Kidney (tissue), 14 donors: ENCODE results near the gene FAM76A. TPM values are rescaled to one million over a fixed set of nuclear protein-coding genes. Genes with fewer than 3 reads are reported as not detected.

Source experiments
- DNase-seq, 5 donors: peaks; one replicate each; pipeline ENCODE4 v3.0.0-alpha.2; 2013 to 2020
- FAIRE-seq: peaks from 2 replicates; lab custom pipeline; 2012; peaks lifted over from hg19 to GRCh38; lab: Jason Lieb, UNC
- H3K27ac ChIP-seq, 2 donors: one replicate each; pipeline ENCODE4 v1.7.0; 2013; ENCODE audit warnings: low read depth in 2 of 2, low read length in 2 of 2, inconsistent platforms in 1 of 2
- H3K27me3 ChIP-seq: one replicate; pipeline ENCODE4 v1.7.1; 2013; ENCODE audit warnings: low read length, inconsistent platforms; ENCODE audit not compliant: control insufficient read depth, insufficient read depth
- H3K36me3 ChIP-seq, 3 donors: one replicate each; pipeline versions ENCODE4 v1.7.0 to v1.7.1; 2013; ENCODE audit warnings: low read length in 3 of 3, control low read depth in 1 of 3, inconsistent platforms in 1 of 3; ENCODE audit not compliant: insufficient read depth in 3 of 3, control insufficient read depth in 2 of 3
- H3K4me1 ChIP-seq, 3 donors: one replicate each; pipeline versions ENCODE4 v1.7.0 to v1.7.1; 2013; ENCODE audit warnings: low read length in 3 of 3, inconsistent platforms in 1 of 3, low read depth in 1 of 3; ENCODE audit not compliant: control insufficient read depth in 2 of 3, insufficient read depth in 2 of 3
- H3K4me3 ChIP-seq, 3 donors: one replicate each; pipeline versions ENCODE4 v1.7.0 to v1.8.1; 2013; ENCODE audit warnings: low read length in 3 of 3, control low read depth in 1 of 3, inconsistent platforms in 1 of 3
- H3K9ac ChIP-seq, 3 donors: one replicate each; pipeline versions ENCODE4 v1.7.0 to v1.7.1; 2013; ENCODE audit warnings: low read length in 3 of 3, control low read depth in 1 of 3, inconsistent platforms in 1 of 3
- H3K9me3 ChIP-seq, 3 donors: one replicate each; pipeline versions ENCODE4 v1.7.0 to v1.7.1; 2013; ENCODE audit warnings: low read length in 3 of 3, control low read depth in 1 of 3, inconsistent platforms in 1 of 3; ENCODE audit not compliant: control insufficient read depth in 2 of 3, insufficient read depth in 1 of 3
- CTCF ChIP-seq: IDR thresholded peaks from 3 replicates; pipeline ENCODE4 v1.5.1; 2012; ENCODE audit warnings: mild to moderate bottlenecking, moderate library complexity, borderline replicate concordance; ENCODE audit not compliant: insufficient read depth; ENCODE audit errors: extremely low read depth
- intact Hi-C: fragments of 100-400 bp; cut with DNase I; formaldehyde crosslinking; loops from one replicate; pipeline ENCODE4 v1.11.1; 2022
- polyA plus RNA-seq: library from polyadenylated mRNA; stranded (reverse); fragments of 350-450 nt; fragmentation: Illumina TruSeq; extraction: RNeasy Lipid Tissue Mini Kit (QIAGEN cat#74804); gene quantifications from one replicate; pipeline ENCODE4 v1.2.3, GENCODE V29; 2014; ENCODE audit warnings: low read depth, low replicate concordance; ENCODE audit not compliant: insufficient read depth
- total RNA-seq: library from RNA; stranded (reverse); fragmentation: NEBNext Ultra II Directional; extraction: Animal tissue kit (Norgen Biotek cat#: 25700); gene quantifications from one replicate; pipeline ENCODE4 v1.2.1, GENCODE V29; 2021
- donor health status: control.
- donor health status: control.
- donor health status: control.
- donor health status: control.
- donor health status: control.
- donor health status: DM: yes; HTN: yes; CAD: no.
- donor health status: Normal renal cell carcinoma (clear cell type).

Gene FAM76A
- total and polyA plus RNA-seq, 2 donors from 2014 or later, result 5.9 to 17.0 TPM

- H3K27me3 ChIP-seq, result no peaks in the 10 kb centered on the region
- H3K36me3 ChIP-seq, result peaks cover 0 to 11% (median 5%) of the 10 kb centered on the region in 3 donors
- H3K4me1 ChIP-seq, result no peaks in the 10 kb centered on the region
- intact Hi-C loops, result no loop called here
- DNase-seq (no peak), FAIRE-seq (no peak)
- no peak for TF ChIP-seq CTCF
- no peak overlapping the region for H3K27ac ChIP-seq
- no peaks in the 10 kb centered on the region for H3K9me3 ChIP-seq
- no peak overlapping the region for H3K9ac ChIP-seq
- no peak overlapping the region for H3K4me3 ChIP-seq
Measured at GRCh38 chr1:27809883-27810282, 84.1 kb downstream of the FAM76A start.

- no peak for TF ChIP-seq CTCF
- no peak overlapping the region for H3K27ac ChIP-seq
- H3K4me3 ChIP-seq, result no peak overlapping the region
- H3K4me1 ChIP-seq, result peaks cover 0 to under 1% (median 0%) of the 10 kb centered on the region in 3 donors
- no peak for DNase-seq
- no peaks in the 10 kb centered on the region for H3K27me3 ChIP-seq
- H3K36me3 ChIP-seq, result peaks cover 0 to 17% (median 6%) of the 10 kb centered on the region in 3 donors
- no peaks in the 10 kb centered on the region for H3K9me3 ChIP-seq
- intact Hi-C loops, result no loop called here
- no peak overlapping the region for H3K9ac ChIP-seq
- no peak for FAIRE-seq
Measured at GRCh38 chr1:27811741-27812500, 86.2 kb downstream of the FAM76A start.

Other genes starting within 250 kb of the FAM76A start
- gene WASF2, start 235.8 kb upstream of the FAM76A start, total RNA-seq, result 159 TPM
- 23.9 TPM for gene WASF2, start 235.8 kb upstream of the FAM76A start, polyA plus RNA-seq
- 48.2 TPM for gene AHDC1, start 121.8 kb upstream of the FAM76A start, total RNA-seq
- gene AHDC1, start 121.8 kb upstream of the FAM76A start, polyA plus RNA-seq, result 8.5 TPM
- 23.3 TPM for gene FGR, start 90.8 kb upstream of the FAM76A start, total RNA-seq
- gene FGR, start 90.8 kb upstream of the FAM76A start, polyA plus RNA-seq, result 2.5 TPM
- 69.5 TPM for gene IFI6, start 53.8 kb upstream of the FAM76A start, total RNA-seq
- 148 TPM for gene IFI6, start 53.8 kb upstream of the FAM76A start, polyA plus RNA-seq
- 49.0 TPM for gene STX12, start 47.3 kb downstream of the FAM76A start, total RNA-seq
- 27.9 TPM for gene STX12, start 47.3 kb downstream of the FAM76A start, polyA plus RNA-seq
- 38.6 TPM for gene PPP1R8, start 104.8 kb downstream of the FAM76A start, total RNA-seq
- gene PPP1R8, start 104.8 kb downstream of the FAM76A start, polyA plus RNA-seq, result 21.8 TPM
- 47.2 TPM for gene THEMIS2, start 146.6 kb downstream of the FAM76A start, total RNA-seq
- gene THEMIS2, start 146.6 kb downstream of the FAM76A start, polyA plus RNA-seq, result 5.2 TPM
- 36.0 TPM for gene RPA2, start 188.6 kb downstream of the FAM76A start, total RNA-seq
- gene RPA2, start 188.6 kb downstream of the FAM76A start, polyA plus RNA-seq, result 32.6 TPM
- 9.7 TPM for gene SMPDL3B, start 209.0 kb downstream of the FAM76A start, total RNA-seq
- gene SMPDL3B, start 209.0 kb downstream of the FAM76A start, polyA plus RNA-seq, result 5.9 TPM
- gene XKR8, start 234.0 kb downstream of the FAM76A start, total RNA-seq, result 8.2 TPM
- gene XKR8, start 234.0 kb downstream of the FAM76A start, polyA plus RNA-seq, result 9.1 TPM